ENCODE measurements around the gene RHOF. TPM values are rescaled to one million over a fixed set of nuclear protein-coding genes. Genes with fewer than 3 reads are reported as not detected.

Gene RHOF
- total RNA-seq, 2 experiments from 2014 or later = 23.5 to 53.7 TPM

- H2AFZ ChIP-seq (ENCODE audit: low read length) = no peak overlapping the region
- no peaks in the 10 kb centered on the region; the same call in 1 of the 2 replicates for H4K20me1 ChIP-seq (ENCODE audit: insufficient read depth, low read length)
- H3K9me3 ChIP-seq (ENCODE audit: low read length) = no peaks in the 10 kb centered on the region
- H3K9me2 ChIP-seq (ENCODE audit: insufficient read depth, low read length) = no peaks in the 10 kb centered on the region
- CTCF ChIA-PET (ENCODE audit: unreplicated experiment) = interaction anchor here (0.5 to 0.6 kb wide), 2 partner anchors 12 to 193 kb away, joined by 3 read pairs; no protein-coding TSS in a partner anchor
- POLR2A ChIA-PET = no interaction called here
- TF ChIP-seq EZH2phosphoT487 (IDR thresholded peaks at IDR 0.05; ENCODE audit: borderline replicate concordance, low read depth, low read length) (no peak), CTCF (conservative IDR thresholded peaks at IDR 0.05; ENCODE audit: low read length) (no peak)
- no peaks in the 10 kb centered on the region for H3K79me2 ChIP-seq (ENCODE audit: insufficient read depth, low read depth, low read length)
- intact Hi-C loops (cut with micrococcal nuclease; ENCODE audit: unreplicated experiment) = no loop called here
- H3K4me1 ChIP-seq (ENCODE audit: insufficient read depth, low read length, poor library complexity, severe bottlenecking) = no peaks in the 10 kb centered on the region
- H3K36me3 ChIP-seq (ENCODE audit: insufficient read depth, low read length) = peaks cover 63% of the 10 kb centered on the region; the same call in 1 of the 2 replicates
- H3K27ac ChIP-seq (ENCODE audit: low read depth, low read length, poor library complexity, severe bottlenecking) = no peak overlapping the region
- no peak overlapping the region for H3K4me2 ChIP-seq (ENCODE audit: low read length)
- no TSS peak for BruUV-seq (replicated peaks)
- no peak overlapping the region for H3K4me3 ChIP-seq (ENCODE audit: low read depth, low read length, poor library complexity, severe bottlenecking)
- DNase-seq (ENCODE audit: low spot score) = no peak
Measured at GRCh38 chr12:121828826-121829225, 35.3 kb upstream of the RHOF start.

GRCh38 chr12:121828306-121828705, 34.8 kb upstream of the RHOF start:
- H4K20me1 ChIP-seq (ENCODE audit: insufficient read depth, low read length) = no peaks in the 10 kb centered on the region; the same call in 1 of the 2 replicates
- intact Hi-C loops (cut with micrococcal nuclease; ENCODE audit: unreplicated experiment) = no loop called here
- no peak overlapping the region for H2AFZ ChIP-seq (ENCODE audit: low read length)
- no peaks in the 10 kb centered on the region for H3K79me2 ChIP-seq (ENCODE audit: insufficient read depth, low read depth, low read length)
- H3K27ac ChIP-seq (ENCODE audit: low read depth, low read length, poor library complexity, severe bottlenecking) = no peak overlapping the region
- peaks cover 68% of the 10 kb centered on the region; the same call in 1 of the 2 replicates for H3K36me3 ChIP-seq (ENCODE audit: insufficient read depth, low read length)
- ChIA-PET POLR2A (no interaction called here), CTCF (ENCODE audit: unreplicated experiment) (interaction anchor here (0.5 to 0.6 kb wide), 2 partner anchors 11 to 193 kb away, joined by 3 read pairs; no protein-coding TSS in a partner anchor)
- no peak overlapping the region for H3K4me2 ChIP-seq (ENCODE audit: low read length)
- H3K9me3 ChIP-seq (ENCODE audit: low read length) = no peaks in the 10 kb centered on the region
- no TSS peak for BruUV-seq (replicated peaks)
- TF ChIP-seq EZH2phosphoT487 (IDR thresholded peaks at IDR 0.05; ENCODE audit: borderline replicate concordance, low read depth, low read length) = no peak
- no peak for TF ChIP-seq CTCF (conservative IDR thresholded peaks at IDR 0.05; ENCODE audit: low read length)
- no peaks in the 10 kb centered on the region for H3K9me2 ChIP-seq (ENCODE audit: insufficient read depth, low read length)
- DNase-seq (ENCODE audit: low spot score) = no peak
- no peak overlapping the region for H3K4me3 ChIP-seq (ENCODE audit: low read depth, low read length, poor library complexity, severe bottlenecking)
- H3K4me1 ChIP-seq (ENCODE audit: insufficient read depth, low read length, poor library complexity, severe bottlenecking) = no peaks in the 10 kb centered on the region

- intact Hi-C loops (cut with micrococcal nuclease; ENCODE audit: unreplicated experiment) = no loop called here
- H3K4me1 ChIP-seq (ENCODE audit: insufficient read depth, low read length, poor library complexity, severe bottlenecking) = no peaks in the 10 kb centered on the region
- no peak for DNase-seq (ENCODE audit: low spot score)
- TF ChIP-seq CTCF (conservative IDR thresholded peaks at IDR 0.05; ENCODE audit: low read length) = no peak
- no peak for TF ChIP-seq EZH2phosphoT487 (IDR thresholded peaks at IDR 0.05; ENCODE audit: borderline replicate concordance, low read depth, low read length)
- no peaks in the 10 kb centered on the region for H3K79me2 ChIP-seq (ENCODE audit: insufficient read depth, low read depth, low read length)
- no peak overlapping the region for H3K4me2 ChIP-seq (ENCODE audit: low read length)
- CTCF ChIA-PET (ENCODE audit: unreplicated experiment) = no interaction called here
- H3K36me3 ChIP-seq (ENCODE audit: insufficient read depth, low read length) = peaks cover 72% of the 10 kb centered on the region; the same call in 1 of the 2 replicates
- no peak overlapping the region for H3K27ac ChIP-seq (ENCODE audit: low read depth, low read length, poor library complexity, severe bottlenecking)
- POLR2A ChIA-PET = no interaction called here
- no peaks in the 10 kb centered on the region for H3K9me2 ChIP-seq (ENCODE audit: insufficient read depth, low read length)
- no peaks in the 10 kb centered on the region for H3K9me3 ChIP-seq (ENCODE audit: low read length)
- no peaks in the 10 kb centered on the region; the same call in 1 of the 2 replicates for H4K20me1 ChIP-seq (ENCODE audit: insufficient read depth, low read length)
- no peak overlapping the region for H2AFZ ChIP-seq (ENCODE audit: low read length)
- no TSS peak for BruUV-seq (replicated peaks)
- no peak overlapping the region for H3K4me3 ChIP-seq (ENCODE audit: low read depth, low read length, poor library complexity, severe bottlenecking)
Measured at GRCh38 chr12:121827351-121828099, 34.0 kb upstream of the RHOF start.
